ENCODE data around the gene BORCS6.
A peak's percentile ranks its signal among the peaks of the same experiment; 100 is the strongest.
"Not testable (repeated sequence)": the region's sequence is repeated elsewhere in the genome, so short reads cannot be mapped to it uniquely, and the experiment has no call there.

The BORCS6 gene

DNA sequence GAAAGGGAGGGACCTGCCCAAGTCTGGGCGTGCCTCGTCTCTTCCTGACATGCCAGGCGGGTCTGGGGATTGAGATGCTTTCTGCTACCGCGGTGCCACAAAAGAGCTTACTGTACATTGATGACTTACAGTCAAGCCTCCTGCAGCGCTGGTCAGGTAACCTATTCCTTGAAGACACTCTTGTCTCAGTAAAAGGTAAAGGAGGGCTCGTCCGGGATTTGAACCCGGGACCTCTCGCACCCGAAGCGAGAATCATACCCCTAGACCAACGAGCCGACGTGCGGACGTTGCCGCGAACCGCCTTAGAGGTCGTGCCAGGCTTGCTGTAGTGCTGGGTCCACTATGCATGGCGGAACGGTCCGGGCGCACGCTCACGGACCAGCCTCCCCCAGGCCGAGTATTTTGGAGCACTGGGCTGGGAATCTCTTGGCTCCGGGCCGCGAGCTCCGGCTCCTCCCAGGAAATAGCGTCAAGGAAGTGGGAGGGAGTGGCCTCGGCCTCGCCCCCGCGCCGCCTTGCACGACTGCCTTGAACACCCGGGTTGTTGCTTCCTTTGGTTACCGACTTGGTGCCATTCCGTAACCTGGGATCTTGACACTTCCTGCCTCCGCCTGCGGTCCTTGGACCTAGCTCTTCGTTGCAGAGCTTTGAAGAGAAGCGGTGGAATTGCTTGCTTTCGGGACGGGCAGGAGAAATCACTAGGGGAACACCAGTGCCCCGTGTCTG lies 32.8 kb upstream of the BORCS6 start:
- peaks cover 0 to 3% of the 10 kb centered on the region in 2 donors for H3K9me3 Mint-ChIP-seq
- H3K4me3 Mint-ChIP-seq = peak overlapping the region; percentile 89 to 99
- peak overlapping the region; percentile 100 for H3K27ac Mint-ChIP-seq
- H3K36me3 Mint-ChIP-seq = peaks cover 33 to 50% of the 10 kb centered on the region in 2 donors
- DNase-seq (peak; percentile 90), ATAC-seq (replicated peaks) (peak; percentile 51 to 62)
- peaks cover 12 to 27% of the 10 kb centered on the region in 2 donors for H3K27me3 Mint-ChIP-seq
- H3K4me1 Mint-ChIP-seq = peaks cover 52 to 60% of the 10 kb centered on the region in 2 donors

DNA sequence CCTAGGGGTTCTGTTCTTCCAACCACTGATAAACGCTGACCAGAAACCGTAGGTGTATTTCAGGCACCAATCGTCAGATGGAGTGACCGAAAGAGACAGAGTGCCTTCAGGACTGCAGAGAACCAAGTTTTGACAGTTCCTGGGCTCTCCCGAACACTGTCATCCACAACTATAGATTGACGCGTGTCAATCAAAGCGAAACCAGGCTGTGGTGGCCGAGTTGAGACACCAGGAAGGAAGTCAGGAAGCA lies 32.3 kb upstream of the BORCS6 start:
- Mint-ChIP-seq H3K27me3 (peaks cover 12 to 27% of the 10 kb centered on the region in 2 donors), H3K27ac (peak overlapping the region; percentile 100), H3K4me1 (peaks cover 48 to 55% of the 10 kb centered on the region in 2 donors), H3K4me3 (peak overlapping the region; percentile 89 to 99), H3K9me3 (peaks cover 0 to 3% of the 10 kb centered on the region in 2 donors), H3K36me3 (peaks cover 28 to 45% of the 10 kb centered on the region in 2 donors)
- no peak for DNase-seq
- ATAC-seq (replicated peaks) = peak; percentile 35 to 49

DNA sequence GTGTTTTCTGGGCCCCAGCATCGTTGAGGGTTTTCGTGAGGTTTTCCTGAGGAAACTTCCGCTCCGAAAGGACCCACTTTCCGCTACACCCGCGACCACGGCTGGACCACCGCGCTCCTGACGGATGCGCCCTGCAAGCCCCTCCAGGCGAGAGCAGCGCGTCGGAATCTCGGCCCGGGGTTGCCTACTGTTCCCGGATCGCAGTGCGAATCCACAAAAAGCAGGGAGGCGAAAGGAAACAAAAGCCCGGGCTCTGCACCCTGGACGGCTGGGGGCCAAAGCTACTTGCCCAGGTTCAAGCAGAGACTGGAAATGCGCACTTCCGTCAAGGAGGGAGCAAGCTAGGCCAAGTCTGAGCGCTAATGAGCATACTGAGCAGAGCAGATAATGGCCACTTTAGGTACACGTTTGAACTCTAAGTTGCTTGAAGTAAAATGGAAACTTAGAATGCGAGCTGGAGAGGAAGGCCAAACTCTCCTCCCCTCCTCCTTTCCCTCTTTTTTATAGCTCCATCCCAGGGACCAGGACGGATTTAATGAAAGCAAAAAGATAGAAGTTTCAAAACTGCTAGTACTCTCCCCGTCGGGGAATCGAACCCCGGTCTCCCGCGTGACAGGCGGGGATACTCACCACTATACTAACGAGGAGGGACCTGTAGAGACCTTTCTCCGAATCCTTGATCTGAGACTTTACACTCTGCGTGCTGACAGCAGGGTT lies 31.8 kb upstream of the BORCS6 start:
- peak overlapping the region; percentile 89 to 99 for H3K4me3 Mint-ChIP-seq
- ATAC-seq (replicated peaks) = peak; percentile 60 to 67
- DNase-seq = peak; percentile 88
- H3K9me3 Mint-ChIP-seq = peaks cover 0 to 3% of the 10 kb centered on the region in 2 donors
- peak overlapping the region; percentile 100 for H3K27ac Mint-ChIP-seq
- H3K36me3 Mint-ChIP-seq = peaks cover 24 to 41% of the 10 kb centered on the region in 2 donors
- H3K4me1 Mint-ChIP-seq = peaks cover 44 to 50% of the 10 kb centered on the region in 2 donors
- peaks cover 12 to 23% of the 10 kb centered on the region in 2 donors for H3K27me3 Mint-ChIP-seq

DNA sequence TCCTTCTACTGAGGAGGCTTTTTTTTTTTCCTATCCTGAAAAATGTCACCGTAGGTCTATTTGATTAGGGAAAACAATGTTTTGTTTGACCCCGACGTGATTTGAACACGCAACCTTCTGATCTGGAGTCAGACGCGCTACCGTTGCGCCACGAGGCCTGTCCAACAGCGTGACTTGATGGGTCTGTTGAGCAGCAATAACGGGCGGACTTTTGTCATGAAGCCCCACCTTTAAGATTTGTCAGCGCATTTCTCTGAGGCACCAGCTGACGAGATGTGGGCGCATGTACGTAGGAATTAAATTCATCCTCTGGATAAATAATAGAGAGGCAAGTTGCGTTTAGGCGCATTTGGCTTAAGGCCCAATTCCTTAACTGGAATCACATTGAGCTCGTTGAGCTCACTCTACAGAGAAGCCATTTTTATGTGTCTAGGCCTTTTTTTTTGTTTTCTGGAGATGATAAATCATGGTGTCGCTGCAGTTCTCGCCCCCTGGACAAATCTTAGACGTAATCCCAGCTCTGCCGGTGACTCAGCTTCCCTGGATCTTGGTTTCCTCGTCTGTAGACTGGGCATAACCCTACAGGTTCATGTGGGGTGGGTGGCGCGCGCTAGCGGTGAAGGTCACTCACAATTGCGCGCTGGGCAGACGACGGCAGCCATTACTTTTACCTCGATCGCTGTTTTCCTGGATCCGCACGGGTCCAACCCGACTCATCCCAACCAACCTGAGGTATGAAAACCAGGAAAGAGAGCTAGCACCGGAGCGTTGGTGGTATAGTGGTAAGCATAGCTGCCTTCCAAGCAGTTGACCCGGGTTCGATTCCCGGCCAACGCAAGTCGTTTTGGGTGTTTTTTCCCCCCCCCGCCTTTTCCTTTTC lies 31.0 kb upstream of the BORCS6 start:
- Mint-ChIP-seq H3K4me3 (peak overlapping the region; percentile 89 to 99), H3K9me3 (peaks cover 0 to 3% of the 10 kb centered on the region in 2 donors), H3K27me3 (peaks cover 12 to 17% of the 10 kb centered on the region in 2 donors), H3K36me3 (peaks cover 19 to 33% of the 10 kb centered on the region in 2 donors), H3K4me1 (peaks cover 37 to 49% of the 10 kb centered on the region in 2 donors), H3K27ac (peak overlapping the region; percentile 100)
- DNase-seq (peak; percentile 81), ATAC-seq (replicated peaks) (peak; percentile 28 to 34)

DNA sequence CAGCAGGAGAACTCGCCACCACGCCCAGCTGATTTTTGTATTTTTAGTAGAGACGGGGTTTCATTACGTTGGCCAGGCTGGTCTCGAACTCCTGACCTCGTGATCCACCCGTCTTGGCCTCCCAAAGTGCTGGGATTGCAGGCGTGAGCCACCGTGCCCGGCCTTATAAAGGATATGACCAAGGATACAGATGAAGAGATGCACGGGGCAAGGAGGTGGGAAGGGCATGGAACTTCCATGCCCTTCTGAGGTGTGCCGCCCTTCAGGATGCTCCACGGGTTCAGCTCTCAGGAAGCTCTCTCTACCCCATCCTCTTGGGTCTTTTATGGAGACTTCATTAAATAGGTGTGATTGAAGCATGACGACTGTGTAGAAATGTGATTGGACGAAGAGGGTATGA lies 24.0 kb upstream of the BORCS6 start:
- not testable (repeated sequence) for ATAC-seq (replicated peaks); H3K36me3 Mint-ChIP-seq; H3K27me3 Mint-ChIP-seq; DNase-seq; H3K27ac Mint-ChIP-seq; H3K9me3 Mint-ChIP-seq; H3K4me3 Mint-ChIP-seq
- peaks cover 10 to 18% of the 10 kb centered on the region in 2 donors for H3K4me1 Mint-ChIP-seq

DNA sequence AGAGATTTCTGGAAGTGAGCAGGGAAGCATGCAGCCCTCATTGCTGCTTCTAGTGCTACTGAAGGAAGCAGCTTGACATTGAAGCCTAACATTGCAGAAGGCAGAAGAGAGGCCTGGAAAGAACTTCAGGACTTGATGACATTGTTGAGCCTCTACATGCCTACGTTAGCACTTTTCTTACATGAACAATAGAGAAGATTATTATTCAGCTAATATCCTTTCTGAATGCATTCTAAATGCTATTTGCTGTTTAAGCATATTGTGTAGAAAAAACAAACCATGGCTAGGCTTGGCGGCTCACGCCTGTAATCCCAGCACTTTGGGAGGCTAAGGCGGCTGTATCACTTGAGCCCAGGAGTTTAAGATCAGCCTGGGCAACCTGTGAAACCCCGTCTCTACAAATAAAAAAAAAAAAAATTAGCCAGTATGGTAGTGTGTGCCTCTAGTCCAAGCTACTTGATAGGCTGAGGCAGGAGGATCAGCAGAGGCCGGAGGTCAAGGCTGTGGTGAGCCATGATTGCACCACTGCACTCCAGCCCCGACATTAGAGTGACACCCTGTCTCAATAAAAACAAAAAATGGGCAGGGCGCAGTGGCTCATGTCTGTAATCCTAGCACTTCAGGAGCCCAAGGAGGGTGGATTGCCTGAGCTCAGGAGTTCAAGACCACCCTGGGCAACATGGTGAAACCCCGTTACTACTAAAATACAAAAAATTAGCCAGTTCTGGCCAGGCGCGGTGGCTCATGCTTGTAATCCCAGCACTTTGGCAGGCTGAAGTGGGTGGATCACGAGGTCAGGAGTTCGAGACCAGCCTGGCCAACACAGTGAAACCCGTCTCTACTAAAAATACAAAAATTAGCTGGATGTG lies 22.6 kb upstream of the BORCS6 start:
- Mint-ChIP-seq H3K4me3 (no peak overlapping the region), H3K9me3 (no peaks in the 10 kb centered on the region), H3K27ac (no peak overlapping the region), H3K36me3 (no peaks in the 10 kb centered on the region), H3K4me1 (peaks cover 10 to 24% of the 10 kb centered on the region in 2 donors), H3K27me3 (no peaks in the 10 kb centered on the region)
- DNase-seq (no peak), ATAC-seq (replicated peaks) (no peak)

DNA sequence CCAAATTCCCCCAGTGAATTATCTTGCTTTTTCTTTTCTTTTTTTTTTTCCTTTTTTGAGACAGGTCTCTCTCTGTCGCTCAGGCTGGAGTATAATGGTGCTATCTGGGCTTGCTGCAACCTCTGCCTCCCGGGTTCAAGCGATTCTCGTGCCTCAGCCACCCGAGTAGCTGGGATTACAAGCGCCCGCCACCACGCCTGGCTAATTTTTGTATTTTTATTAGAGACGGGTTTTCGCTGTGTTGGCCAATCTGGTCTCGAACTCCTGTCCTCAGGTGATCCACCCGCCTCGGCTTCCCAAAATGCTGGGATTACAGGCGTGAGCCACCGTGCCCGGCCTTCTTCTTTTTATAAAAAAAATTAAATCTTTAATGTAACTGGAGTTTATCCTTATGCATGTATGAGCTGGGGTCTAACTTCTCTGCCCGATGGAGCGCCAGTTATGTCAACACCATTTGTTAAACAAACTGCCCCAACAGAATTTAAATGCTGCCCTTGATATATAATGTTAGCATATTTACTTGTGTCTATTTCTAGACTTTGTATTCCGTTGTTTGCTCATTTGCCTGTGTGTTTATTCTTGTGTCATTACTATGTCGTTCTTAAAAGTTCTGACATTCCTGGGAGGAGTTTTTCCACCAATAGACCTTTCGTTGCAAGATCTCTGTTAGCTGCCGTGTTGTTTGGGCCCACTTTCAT lies 20.9 kb upstream of the BORCS6 start:
- no peaks in the 10 kb centered on the region for H3K36me3 Mint-ChIP-seq
- ATAC-seq (replicated peaks) (peak; percentile 49 to 53), DNase-seq (no peak)
- no peaks in the 10 kb centered on the region for H3K9me3 Mint-ChIP-seq
- H3K4me3 Mint-ChIP-seq = peak overlapping the region; percentile 92 to 94
- no peaks in the 10 kb centered on the region for H3K27me3 Mint-ChIP-seq
- peak overlapping the region; percentile 97 for H3K27ac Mint-ChIP-seq
- H3K4me1 Mint-ChIP-seq = peaks cover 10 to 24% of the 10 kb centered on the region in 2 donors

DNA sequence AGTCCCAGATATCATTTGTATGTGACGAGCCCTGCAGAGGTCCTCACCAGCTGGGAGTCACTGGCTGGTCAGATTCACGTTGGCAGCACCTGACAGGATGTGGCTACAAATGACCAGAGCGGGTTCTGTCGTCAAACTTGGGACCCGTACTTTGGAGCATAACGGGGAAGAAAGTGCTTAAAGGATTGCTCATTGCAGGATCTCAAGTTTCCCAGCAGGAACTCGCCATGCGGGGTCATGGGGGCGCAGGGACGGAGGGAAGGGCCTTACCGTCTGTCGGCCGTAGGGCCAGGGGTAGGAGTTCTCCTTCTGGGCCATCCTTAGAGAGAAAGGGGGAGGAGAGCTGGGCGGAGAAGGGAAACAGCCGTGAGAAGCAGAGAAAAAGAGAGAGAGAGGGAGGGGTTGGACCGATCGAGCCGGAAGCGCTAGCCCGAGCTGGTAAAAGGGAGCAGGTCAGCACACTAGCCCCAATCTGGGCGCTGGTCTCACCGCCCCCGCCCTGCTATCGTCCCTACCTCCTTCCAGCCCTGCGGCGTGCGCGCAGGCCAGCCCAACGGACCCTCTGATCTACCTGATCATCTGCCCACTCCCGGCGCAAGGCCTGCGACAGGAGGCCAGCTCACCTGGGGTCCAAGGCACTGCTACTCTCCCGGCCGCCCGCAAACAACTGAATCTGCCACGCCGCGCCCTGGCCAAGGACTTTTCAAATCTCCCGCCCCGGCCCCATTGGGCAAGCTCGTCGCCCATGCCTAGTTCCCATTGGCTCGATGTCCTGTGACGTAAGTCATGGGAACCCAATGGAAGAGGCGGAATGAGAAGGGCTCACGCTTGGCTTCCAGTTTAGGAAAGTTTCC lies 20.2 kb upstream of the BORCS6 start, which contains the start of gene AURKB:
Gene AURKB, minus strand, starts transcription at position 669 of the 854 bp plus-strand sequence. Its CDS starts 351 bp downstream, at position 318.
- ATAC-seq (replicated peaks) = peak; percentile 97 to 98
- Mint-ChIP-seq H3K4me1 (peaks cover 10 to 24% of the 10 kb centered on the region in 2 donors), H3K27me3 (no peaks in the 10 kb centered on the region), H3K36me3 (no peaks in the 10 kb centered on the region), H3K27ac (peak within 1 kb of the TSS; percentile 97), H3K9me3 (no peaks in the 10 kb centered on the region), H3K4me3 (peak within 1 kb of the TSS; percentile 92 to 94)
- DNase-seq = peak; percentile 91

DNA sequence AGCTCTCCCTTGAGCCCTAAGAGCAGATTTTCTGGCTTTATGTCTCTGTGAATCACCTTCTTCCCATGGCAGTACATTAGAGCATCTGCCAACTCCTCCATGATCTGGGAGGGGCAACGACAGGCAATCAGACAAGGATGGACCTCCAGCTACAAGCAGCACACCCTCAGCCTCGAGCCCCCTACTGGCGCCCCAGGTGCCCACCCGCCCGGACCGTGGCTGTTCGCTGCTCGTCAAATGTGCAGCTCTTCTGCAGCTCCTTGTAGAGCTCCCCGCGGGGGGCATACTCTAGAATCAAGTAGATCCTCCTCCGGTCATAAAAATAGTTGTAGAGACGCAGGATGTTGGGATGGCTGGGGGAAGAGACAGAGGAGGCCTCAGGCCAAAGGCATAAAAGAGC lies 16.6 kb upstream of the BORCS6 start:
- Mint-ChIP-seq H3K27me3 (no peaks in the 10 kb centered on the region), H3K4me1 (peaks cover 13 to 23% of the 10 kb centered on the region in 2 donors), H3K27ac (no peak overlapping the region), H3K9me3 (no peaks in the 10 kb centered on the region), H3K4me3 (no peak overlapping the region), H3K36me3 (no peaks in the 10 kb centered on the region)
- no peak for DNase-seq
- no peak for ATAC-seq (replicated peaks)

DNA sequence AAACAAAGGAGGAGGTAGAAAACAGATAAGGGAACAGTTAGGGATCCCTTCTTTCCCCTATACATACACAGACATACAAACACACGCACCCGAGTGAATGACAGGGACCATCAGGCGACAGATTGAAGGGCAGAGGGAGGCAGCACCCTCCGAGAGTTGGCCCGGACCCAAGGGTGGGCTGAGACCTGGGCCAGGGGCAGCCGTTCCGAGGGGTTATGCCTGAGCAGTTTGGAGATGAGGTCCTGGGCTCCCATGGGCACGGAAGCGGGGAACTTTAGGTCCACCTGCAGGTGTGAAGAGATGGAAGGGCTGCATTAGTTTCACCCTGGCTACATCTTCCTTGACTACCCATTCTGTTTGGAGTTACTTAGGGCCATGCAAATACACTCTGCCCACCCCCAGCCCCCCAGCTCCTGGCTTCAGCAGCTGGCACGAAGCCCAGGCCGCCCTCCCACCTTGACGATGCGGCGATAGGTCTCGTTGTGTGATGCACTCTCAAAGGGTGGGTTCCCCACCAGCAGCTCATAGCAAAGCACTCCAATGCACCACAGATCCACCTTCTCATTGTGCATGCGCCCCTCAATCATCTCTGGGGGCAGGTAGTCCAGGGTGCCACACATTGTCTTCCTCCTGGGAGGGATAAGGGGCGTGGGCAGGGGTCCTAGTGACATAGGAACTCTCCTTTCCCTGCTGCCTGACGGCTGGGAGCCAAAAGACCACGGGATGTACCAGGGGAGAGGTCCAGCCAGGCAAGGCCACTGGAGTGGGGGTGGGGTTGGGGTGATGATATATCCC lies 15.0 kb upstream of the BORCS6 start:
- DNase-seq = no peak
- H3K36me3 Mint-ChIP-seq = no peaks in the 10 kb centered on the region
- no peak for ATAC-seq (replicated peaks)
- no peak overlapping the region for H3K4me3 Mint-ChIP-seq
- H3K27ac Mint-ChIP-seq = no peak overlapping the region
- peaks cover 7 to 18% of the 10 kb centered on the region in 2 donors for H3K4me1 Mint-ChIP-seq
- no peaks in the 10 kb centered on the region for H3K27me3 Mint-ChIP-seq
- H3K9me3 Mint-ChIP-seq = no peaks in the 10 kb centered on the region

DNA sequence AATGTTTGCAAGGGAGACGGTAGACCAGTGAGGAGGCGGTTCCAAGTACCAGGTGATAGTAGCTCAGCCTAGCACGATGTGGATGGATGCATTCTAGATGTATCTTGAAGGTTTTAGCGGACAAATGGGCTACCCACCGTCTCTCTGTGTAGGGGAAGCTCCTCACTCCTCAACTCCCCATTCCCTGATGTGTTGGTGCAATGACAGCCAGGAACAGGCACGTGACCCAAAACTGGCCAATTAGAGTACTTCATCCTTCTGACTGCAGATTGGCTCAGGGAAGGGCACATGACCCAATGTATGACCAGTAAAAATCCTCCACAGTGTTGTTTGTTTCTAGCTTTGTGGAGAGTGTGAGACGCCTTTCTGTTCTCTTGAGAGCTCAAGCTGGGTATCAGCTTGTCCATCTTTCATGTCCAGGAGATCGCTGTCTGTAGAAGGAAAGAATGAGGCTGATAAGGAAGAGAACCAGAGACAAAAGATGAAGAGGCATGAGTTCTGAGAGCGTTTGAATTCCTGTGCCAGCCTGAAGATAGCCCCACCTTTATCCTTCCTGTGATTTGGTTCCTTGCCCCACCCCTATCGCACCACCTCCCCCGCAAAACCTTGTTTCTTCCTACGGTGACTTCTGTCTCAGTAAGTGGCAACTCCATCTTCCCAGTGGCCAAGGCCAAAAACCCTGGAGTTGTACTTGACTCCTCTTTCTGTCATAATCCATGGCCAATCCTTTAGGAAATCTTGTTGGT lies 2.3 kb upstream of the BORCS6 start:
- Mint-ChIP-seq H3K4me3 (no peak overlapping the region), H3K4me1 (peaks cover 16 to 22% of the 10 kb centered on the region in 2 donors), H3K36me3 (no peaks in the 10 kb centered on the region), H3K27me3 (no peaks in the 10 kb centered on the region), H3K9me3 (no peaks in the 10 kb centered on the region), H3K27ac (no peak overlapping the region)
- DNase-seq = peak; percentile 47
- ATAC-seq (replicated peaks) = peak; percentile 7 to 19

All from stimulated activated naive B cell treated with anti-CD40 and anti-IgM and Interleukin-4, amounts not matched to agents 10 μg/mL and 1 μg/mL and 100 μg/mL, for 72 hours (primary cell).